HG03457 (cell line): ENCODE measurements around the gene NEURL3.

Experiments
- ATAC-seq: cut with Tn5 transposase; IDR thresholded peaks from one replicate; pipeline ENCODE4 v1.9.1; 2021; ENCODE audit warnings: moderate number of reproducible peaks; ENCODE audit not compliant: unreplicated experiment

The NEURL3 gene

DNA sequence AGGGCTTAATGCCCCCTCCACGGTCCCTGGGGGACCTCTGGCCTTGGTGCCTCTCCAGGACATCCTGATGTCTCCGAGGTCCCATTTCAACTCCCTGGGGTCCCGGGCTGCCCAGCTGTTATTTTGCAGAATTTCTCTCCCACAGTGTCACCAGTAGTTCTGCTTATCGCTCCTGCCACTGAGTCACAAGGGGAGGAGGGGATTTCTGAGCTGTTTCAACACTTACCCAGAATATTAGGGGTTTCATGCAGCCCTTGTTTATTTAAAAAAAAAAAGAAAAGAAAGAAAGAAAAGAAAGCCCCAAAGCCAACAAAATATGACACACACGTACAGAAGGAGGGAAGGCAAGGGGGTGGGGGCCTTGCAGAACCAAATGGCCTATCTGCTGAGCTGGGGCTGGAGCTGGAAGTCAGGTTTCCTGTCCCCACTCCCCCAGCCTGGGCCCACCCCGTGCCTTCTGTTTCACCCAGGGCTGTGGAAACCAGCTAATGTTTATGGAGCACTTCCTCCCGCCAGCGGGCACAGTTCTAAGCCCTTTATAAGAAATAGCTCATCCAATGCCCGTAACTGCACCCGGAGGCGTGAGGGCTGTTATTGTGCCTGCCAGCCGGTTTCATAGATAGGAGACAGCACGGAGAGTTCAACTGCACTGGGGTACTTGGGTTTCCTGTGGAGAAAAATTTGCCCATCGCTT is 23.0 kb upstream of the NEURL3 start:
- no peak for ATAC-seq

GRCh38 chr2:96527286-96528005 is 22.3 kb upstream of the NEURL3 start:
- no peak for ATAC-seq

- ATAC-seq: no peak
Observed at GRCh38 chr2:96526615-96527285, 21.6 kb upstream of the NEURL3 start.

DNA sequence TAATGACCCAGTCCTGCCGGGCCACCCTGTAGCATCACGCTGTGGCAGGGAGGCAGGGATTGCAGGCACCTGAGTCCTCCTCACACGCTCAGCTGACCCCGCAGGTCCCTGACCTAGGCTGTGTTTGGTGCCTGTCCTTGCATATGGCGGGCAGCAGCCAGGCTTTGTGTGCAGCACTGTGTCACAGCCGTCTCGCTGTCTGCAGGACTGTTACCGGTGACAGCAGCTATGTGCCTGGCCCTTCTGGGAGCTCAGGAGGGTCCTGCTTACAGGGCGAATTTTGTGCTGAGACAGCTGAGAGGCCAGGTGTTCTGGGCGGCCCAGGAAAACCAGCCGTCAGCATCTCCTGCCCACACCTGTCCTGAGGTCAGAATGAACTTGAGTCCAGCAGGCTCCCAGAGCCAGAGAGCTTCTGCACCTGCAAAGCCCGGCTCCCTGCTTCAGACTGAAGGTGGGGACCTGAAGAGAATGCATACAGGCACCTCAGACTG is 21.0 kb upstream of the NEURL3 start:
- ATAC-seq: no peak

DNA sequence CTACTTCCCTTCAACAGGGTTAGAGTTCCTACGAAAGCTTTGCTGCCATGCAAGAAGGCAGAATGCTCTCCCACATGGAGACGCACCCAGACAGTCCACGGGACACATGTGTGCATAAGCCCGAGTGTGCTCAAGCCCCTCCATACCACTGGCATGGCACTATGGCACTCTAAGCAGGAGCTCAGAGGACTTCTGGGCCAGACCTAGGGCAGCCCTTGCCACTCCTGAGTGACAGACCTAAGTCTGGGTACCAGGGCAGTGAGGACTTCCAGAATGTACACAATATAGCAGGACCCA is 20.0 kb upstream of the NEURL3 start:
- no peak for ATAC-seq

GRCh38 chr2:96524482-96525210 is 19.5 kb upstream of the NEURL3 start:
- no peak for ATAC-seq

- ATAC-seq: no peak
Observed at GRCh38 chr2:96523659-96524481, 18.7 kb upstream of the NEURL3 start.

DNA sequence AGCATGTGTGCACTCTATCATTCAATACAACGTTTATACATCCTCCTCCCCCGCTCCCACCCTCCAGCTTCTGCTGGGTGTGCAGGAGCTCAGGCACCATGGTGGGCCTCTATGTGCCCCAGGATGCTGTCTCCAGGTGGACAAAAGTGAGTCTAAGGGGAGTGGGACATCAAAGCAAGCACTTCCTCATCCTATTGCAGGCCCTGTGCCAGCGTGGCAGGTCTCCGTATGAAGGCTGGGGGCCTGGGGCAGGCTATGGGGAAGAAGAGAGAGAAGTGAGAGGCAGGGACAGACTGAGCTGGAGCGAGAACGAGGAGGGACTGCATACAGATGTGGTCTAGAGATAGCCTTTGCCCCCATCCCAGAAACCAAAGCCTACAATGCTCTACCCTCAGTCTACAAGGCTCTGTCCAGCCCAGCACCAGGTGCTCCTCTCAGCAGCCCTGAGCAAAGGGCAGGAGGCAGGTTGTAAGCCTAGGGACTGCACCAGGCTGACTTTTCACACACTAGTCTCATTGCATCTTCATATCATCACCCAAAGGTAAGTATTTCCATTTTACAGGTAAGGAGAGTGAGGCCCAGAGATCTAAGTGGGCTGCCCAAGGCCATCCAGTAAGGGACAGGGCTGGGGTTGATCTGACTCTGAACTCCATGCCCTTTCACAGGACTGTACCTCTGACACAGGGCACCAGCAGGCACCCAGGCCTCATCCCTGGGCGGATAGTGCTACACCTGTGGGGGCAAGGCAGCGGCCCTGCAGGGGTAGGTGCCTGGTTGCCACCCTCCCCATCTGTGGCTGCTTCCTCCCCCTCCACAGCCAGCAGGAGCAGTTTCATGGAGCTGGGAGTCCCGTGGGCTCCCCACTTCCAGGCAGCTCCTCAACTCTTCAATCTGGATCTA is 17.4 kb upstream of the NEURL3 start:
- ATAC-seq: no peak

- ATAC-seq: no peak
Observed at GRCh38 chr2:96521219-96521618, 16.1 kb upstream of the NEURL3 start.

DNA sequence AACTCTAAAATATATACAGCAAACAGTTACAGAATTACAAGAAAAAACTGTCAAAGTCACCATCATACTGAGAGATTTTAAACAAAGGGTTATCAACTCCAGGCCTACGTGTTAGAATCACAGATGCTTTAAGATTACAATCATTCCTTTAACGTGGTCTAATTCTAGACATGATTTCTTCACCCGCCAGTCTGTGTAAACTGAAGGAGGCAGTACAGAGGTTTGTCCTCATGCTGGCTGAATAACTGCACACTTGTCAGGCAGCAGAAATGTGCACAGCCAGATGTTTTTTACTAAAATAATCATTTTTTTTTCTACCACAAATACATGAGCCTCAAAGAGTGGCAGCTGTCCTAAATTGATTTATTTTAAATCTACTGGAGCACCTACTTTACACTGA is 15.5 kb upstream of the NEURL3 start:
- no peak for ATAC-seq

DNA sequence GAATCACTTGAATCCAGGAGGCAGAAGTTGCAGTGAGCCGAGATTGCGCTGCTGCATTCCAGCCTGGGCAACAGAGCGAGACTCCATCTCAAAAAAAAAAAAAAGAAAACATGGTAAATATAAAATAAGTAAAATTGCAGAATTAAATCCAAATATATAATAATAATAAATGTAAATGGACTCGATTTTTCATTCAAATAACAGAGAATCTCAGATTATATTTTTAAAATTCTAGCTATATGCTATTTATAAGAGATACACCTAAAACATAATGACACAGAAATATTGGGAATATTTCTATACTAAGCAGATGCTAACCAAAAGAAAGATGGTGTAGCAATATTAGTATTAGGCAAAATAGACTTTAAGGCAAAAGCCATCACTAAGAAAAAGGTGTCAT is 15.1 kb upstream of the NEURL3 start:
- ATAC-seq: no peak

DNA sequence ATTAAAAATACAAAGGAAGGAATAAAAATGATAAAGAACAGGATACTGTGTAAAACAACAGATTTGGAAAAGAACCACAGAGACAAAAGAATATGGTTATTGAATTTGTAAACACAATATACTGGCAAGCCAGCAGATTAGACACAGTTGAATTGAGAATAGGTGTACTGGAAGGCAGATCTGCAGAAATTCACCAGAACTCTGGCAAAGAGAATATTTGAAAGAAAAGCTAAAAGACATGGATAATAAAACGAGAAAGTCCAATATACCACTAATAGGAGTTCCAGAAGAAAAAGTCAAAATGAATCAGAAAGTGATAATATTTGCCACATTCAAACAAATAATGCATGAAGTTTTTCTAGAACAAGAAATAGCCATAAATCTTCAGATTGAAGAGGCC is 11.9 kb upstream of the NEURL3 start:
- no peak for ATAC-seq

DNA sequence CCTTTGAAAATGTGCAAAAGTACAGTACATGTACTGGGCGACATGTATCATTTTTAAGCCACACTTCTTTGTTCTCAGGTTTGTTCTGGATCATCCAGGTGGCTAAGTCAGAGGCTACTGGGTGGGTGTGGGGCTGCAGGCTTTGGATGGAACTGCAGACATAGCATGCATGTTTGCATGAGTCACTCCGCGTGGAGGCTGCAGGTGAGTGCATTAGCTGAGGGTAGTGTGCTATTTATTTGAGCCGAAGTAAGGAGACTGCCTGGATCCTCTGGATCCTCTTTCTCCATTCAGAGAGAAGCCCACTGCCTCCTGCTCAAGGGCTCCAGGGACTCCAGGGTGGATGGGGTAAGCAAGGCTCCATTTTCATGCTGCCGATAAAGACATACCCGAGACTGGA is 9.4 kb upstream of the NEURL3 start:
- ATAC-seq: no peak

- no peak for ATAC-seq
Observed at GRCh38 chr2:96512341-96512740, 7.2 kb upstream of the NEURL3 start.

DNA sequence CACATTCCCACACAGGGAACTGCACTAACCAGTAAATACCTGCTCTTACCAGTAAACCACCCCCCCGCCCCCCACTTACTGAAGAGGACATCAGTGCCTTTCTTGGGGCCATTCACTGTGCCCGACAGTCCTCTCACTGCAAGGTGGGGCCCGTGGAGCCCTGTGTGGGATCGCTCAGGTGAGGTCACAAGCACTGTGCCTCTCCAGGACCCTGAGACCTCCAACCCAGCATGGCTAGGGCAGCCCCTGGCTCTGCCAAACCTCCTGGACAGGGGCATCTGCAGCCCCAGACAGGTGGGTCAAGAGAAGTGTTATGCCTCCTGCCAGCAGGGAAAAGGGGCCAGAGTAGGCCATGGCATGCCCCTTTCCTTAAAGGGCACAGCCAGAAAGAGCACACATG is 6.7 kb upstream of the NEURL3 start:
- ATAC-seq: no peak

DNA sequence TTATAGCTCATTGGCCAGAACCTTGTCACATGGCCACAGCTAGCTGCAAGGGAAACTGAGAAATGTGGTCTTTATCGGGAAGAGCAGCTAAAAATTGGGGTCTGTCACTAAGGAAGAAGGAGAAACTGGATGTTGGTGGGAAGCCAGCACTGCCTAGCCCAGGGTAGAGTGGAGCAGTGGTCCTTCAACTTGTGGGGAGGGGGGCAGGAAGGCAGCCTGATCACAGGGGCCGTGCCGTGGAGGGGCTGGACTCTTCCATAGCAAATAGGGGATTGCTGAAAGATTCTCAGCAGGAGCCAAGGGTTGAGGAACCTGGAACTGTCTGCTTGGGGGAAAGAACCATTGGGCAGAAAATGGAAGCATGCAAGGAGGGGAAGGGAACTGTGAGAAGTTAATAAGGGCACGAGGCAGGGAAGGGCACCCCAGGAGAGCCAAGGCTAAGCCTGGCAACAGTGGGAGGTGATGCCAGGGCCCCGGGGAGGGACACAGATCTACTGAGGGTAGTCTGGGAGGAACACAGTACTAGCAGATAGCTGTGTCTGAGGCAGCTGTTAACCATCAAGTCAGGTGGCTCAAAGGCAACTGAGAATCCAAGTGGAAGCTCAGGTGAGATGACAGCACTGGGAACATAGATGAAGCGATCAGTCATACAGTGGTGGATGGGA is 5.9 kb upstream of the NEURL3 start:
- no peak for ATAC-seq

DNA sequence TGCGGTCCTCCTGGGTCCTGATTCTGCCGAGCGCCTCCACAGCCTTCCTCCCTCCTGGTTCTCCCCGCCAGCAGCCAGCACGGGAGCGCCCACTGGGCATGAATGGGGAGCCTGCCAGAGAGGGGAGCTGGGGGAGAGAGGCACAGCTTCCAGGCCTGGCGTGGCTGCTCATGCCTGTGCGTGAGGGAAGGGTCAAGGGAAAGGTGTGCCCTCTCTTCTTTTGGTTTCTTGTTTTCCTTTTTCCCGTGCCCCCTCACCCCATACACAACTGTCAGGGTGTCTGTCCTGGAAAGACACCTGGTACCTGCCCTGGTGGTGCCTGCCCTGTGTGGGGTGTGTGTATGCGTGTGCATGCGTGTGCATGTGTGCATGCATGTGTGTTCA is 4.7 kb upstream of the NEURL3 start:
- no peak for ATAC-seq

- ATAC-seq: no peak
Observed at GRCh38 chr2:96509114-96509846, 4.1 kb upstream of the NEURL3 start.
